OCI-LY7 (cell line): ENCODE measurements around the gene CABP4. TPM values are rescaled to one million over a fixed set of nuclear protein-coding genes. Genes with fewer than 3 reads are reported as not detected.

Experiments used
- BruUV-seq: library from RNA; stranded (reverse); fragments of 400-500 nt; replicated peaks from 2 replicates; lab custom pipeline; 2021; lab: Mats Ljungman, UMichigan
- CTCF ChIA-PET: fragments of 300-600 bp; sonication (Branson Sonifier 250); formaldehyde crosslinking; loops from one replicate; lab custom pipeline; 2022; ENCODE audit warnings: antibody characterized with exemption; ENCODE audit not compliant: unreplicated experiment; lab: Charles Lee
- POLR2A ChIA-PET: fragments of 300-600 bp; sonication (Branson Sonifier 250); formaldehyde crosslinking; loops from one replicate; lab custom pipeline; 2022; ENCODE audit warnings: antibody characterized with exemption; lab: Charles Lee
- DNase-seq: peaks from one replicate; pipeline ENCODE4 v3.0.0-alpha.2; 2015; ENCODE audit warnings: low spot score
- H2AFZ ChIP-seq: fragments of 200-600 bp; sonication (generic), shearing (Covaris generic); 2 replicates; pipeline ENCODE4 v1.6.1; 2014; ENCODE audit warnings: mild to moderate bottlenecking, antibody characterized with exemption, low read length, moderate library complexity
- H3K27ac ChIP-seq: fragments of 200-600 bp; sonication (generic); 2 replicates; pipeline ENCODE4 v1.5.1; 2014; ENCODE audit warnings: mixed run types, low read depth, mild to moderate bottlenecking, moderate library complexity, low read length, inconsistent platforms; ENCODE audit not compliant: poor library complexity, severe bottlenecking
- H3K36me3 ChIP-seq: fragments of 200-600 bp; sonication (generic); 2 replicates; pipeline ENCODE4 v1.6.1; 2014; ENCODE audit warnings: mild to moderate bottlenecking, antibody characterized with exemption, low read length, moderate library complexity, mixed read lengths; ENCODE audit not compliant: insufficient read depth
- H3K4me1 ChIP-seq: fragments of 200-600 bp; sonication (generic); 2 replicates; pipeline ENCODE4 v1.5.1; 2014; ENCODE audit warnings: mild to moderate bottlenecking, low read length; ENCODE audit not compliant: insufficient read depth, poor library complexity, severe bottlenecking
- H3K4me2 ChIP-seq: fragments of 200-600 bp; sonication (generic); 2 replicates; pipeline ENCODE4 v1.6.1; 2014; ENCODE audit warnings: mild to moderate bottlenecking, low read length
- H3K4me3 ChIP-seq: fragments of 200-600 bp; sonication (generic); 2 replicates; pipeline ENCODE4 v1.5.1; 2014; ENCODE audit warnings: mild to moderate bottlenecking, low read depth, low read length; ENCODE audit not compliant: poor library complexity, severe bottlenecking
- H3K79me2 ChIP-seq: fragments of 200-600 bp; sonication (generic); 2 replicates; pipeline ENCODE4 v1.6.1; 2016; ENCODE audit warnings: low read depth, mild to moderate bottlenecking, low read length, moderate library complexity, mixed read lengths; ENCODE audit not compliant: insufficient read depth
- H3K9me2 ChIP-seq: fragments of 200-600 bp; sonication (generic); 2 replicates; pipeline ENCODE4 v1.6.1; 2016; ENCODE audit warnings: mild to moderate bottlenecking, low read length, mixed read lengths; ENCODE audit not compliant: insufficient read depth
- H3K9me3 ChIP-seq: fragments of 200-600 bp; sonication (generic); 2 replicates; pipeline ENCODE4 v1.6.1; 2014; ENCODE audit warnings: mild to moderate bottlenecking, mixed run types, low read length, mixed read lengths
- H4K20me1 ChIP-seq: fragments of 200-600 bp; sonication (generic); 2 replicates; pipeline ENCODE4 v1.6.1; 2014; ENCODE audit warnings: mild to moderate bottlenecking, antibody characterized with exemption, low read length, moderate library complexity, mixed read lengths; ENCODE audit not compliant: insufficient read depth
- EZH2phosphoT487 ChIP-seq: fragments of 200-600 bp; sonication (generic); IDR thresholded peaks from 2 replicates; pipeline ENCODE4 v1.6.1; 2018; ENCODE audit warnings: low read depth, borderline replicate concordance, mild to moderate bottlenecking, mixed run types, antibody characterized with exemption, low read length, moderate library complexity, mixed read lengths
- intact Hi-C: fragments of 100-400 bp; cut with micrococcal nuclease; formaldehyde crosslinking; loops from one replicate; pipeline ENCODE4 v1.10.0; 2022; ENCODE audit not compliant: unreplicated experiment
- total RNA-seq, 2 experiments: library from RNA; depleted of rRNA in 1 of 2; stranded (reverse); fragments of >200 nt in 1 of 2; shearing (Covaris generic) in 1 of 2; gene quantifications; 2 replicates each; pipeline ENCODE4 v1.2.3, GENCODE V29; 2014 to 2022
- TF ChIP-seq, protein P1 (sequence below): fragments of 200-600 bp; sonication (generic); conservative IDR thresholded peaks from 2 replicates; pipeline ENCODE4 v1.5.1; 2014; ENCODE audit warnings: mild to moderate bottlenecking, antibody characterized with exemption, low read length, moderate library complexity, mixed read lengths

Gene CABP4
- total RNA-seq, 2 experiments from 2014 or later: 3.0 to 11.5 TPM

DNA sequence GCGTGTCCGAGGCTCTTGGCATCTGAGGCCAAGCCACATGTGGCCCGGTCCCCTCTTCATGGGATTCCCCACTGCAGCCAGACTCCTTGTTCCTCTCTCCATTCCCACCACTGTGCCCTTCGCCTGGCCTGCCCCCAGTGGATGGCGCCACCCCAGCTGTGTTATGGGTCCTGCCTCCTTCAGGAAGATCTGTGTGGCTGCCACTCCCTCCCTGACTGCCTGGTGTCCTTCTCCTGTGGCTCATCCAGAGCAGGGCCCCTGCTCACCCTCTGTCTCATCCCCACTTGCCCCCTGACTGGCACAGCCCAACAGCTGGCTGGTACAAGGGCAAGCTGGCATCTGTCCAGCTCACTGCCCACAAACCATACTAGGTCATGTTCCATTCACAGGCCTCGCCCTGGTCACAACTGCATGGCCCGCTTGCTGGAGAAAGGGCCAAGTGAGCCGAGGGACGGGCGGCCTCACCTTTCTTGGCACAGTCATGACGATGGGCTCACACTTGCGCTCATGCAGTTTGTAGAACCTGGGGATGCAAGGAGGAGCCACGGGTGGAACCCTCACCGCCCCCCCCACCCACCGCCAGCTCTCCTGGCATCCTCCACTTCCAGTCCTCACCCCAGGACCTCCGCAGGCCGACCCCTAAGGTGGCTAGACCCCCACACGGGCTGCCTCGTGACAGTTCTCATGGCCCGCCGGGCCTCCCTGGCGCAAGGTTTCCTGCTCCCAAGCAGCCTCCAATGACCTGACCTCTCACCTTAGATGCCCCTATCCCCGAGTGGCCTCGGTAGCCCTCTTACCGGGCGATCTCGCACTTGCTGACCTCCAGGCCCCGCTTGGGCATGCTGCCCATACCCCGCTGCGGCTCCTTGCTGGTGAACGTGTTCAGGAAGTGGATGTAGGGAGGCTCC is 15.6 kb upstream of the CABP4 start:
- Histone ChIP-seq H4K20me1 (peaks cover 12% of the 10 kb centered on the region), H3K9me3 (no peaks in the 10 kb centered on the region), H3K4me3 (peak overlapping the region; percentile 81), H2AFZ (no peak overlapping the region), H3K36me3 (peaks cover 35% of the 10 kb centered on the region), H3K27ac (peak overlapping the region; percentile 94), H3K9me2 (no peaks in the 10 kb centered on the region), H3K79me2 (peaks cover 29% of the 10 kb centered on the region), H3K4me1 (peaks cover 80% of the 10 kb centered on the region), H3K4me2 (peak overlapping the region; percentile 97)
- ChIA-PET CTCF (interaction anchor here (0.5 to 1.8 kb wide), 5 partner anchors 17 to 45 kb away, joined by 3 to 7 read pairs (median 3); partner anchors contain the start of gene PPP1CA), POLR2A (interaction anchor here (0.6 to 3.6 kb wide), 7 partner anchors 10 to 197 kb away, joined by 3 to 20 read pairs (median 4); partner anchors contain the start of genes PPP1CA and TMEM134)
- no peak for TF ChIP-seq EZH2phosphoT487
- TF ChIP-seq, protein P1, sequence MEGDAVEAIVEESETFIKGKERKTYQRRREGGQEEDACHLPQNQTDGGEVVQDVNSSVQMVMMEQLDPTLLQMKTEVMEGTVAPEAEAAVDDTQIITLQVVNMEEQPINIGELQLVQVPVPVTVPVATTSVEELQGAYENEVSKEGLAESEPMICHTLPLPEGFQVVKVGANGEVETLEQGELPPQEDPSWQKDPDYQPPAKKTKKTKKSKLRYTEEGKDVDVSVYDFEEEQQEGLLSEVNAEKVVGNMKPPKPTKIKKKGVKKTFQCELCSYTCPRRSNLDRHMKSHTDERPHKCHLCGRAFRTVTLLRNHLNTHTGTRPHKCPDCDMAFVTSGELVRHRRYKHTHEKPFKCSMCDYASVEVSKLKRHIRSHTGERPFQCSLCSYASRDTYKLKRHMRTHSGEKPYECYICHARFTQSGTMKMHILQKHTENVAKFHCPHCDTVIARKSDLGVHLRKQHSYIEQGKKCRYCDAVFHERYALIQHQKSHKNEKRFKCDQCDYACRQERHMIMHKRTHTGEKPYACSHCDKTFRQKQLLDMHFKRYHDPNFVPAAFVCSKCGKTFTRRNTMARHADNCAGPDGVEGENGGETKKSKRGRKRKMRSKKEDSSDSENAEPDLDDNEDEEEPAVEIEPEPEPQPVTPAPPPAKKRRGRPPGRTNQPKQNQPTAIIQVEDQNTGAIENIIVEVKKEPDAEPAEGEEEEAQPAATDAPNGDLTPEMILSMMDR: peak; percentile 72
- BruUV-seq: no TSS peak
- no peak for DNase-seq
- intact Hi-C loops: no loop called here

DNA sequence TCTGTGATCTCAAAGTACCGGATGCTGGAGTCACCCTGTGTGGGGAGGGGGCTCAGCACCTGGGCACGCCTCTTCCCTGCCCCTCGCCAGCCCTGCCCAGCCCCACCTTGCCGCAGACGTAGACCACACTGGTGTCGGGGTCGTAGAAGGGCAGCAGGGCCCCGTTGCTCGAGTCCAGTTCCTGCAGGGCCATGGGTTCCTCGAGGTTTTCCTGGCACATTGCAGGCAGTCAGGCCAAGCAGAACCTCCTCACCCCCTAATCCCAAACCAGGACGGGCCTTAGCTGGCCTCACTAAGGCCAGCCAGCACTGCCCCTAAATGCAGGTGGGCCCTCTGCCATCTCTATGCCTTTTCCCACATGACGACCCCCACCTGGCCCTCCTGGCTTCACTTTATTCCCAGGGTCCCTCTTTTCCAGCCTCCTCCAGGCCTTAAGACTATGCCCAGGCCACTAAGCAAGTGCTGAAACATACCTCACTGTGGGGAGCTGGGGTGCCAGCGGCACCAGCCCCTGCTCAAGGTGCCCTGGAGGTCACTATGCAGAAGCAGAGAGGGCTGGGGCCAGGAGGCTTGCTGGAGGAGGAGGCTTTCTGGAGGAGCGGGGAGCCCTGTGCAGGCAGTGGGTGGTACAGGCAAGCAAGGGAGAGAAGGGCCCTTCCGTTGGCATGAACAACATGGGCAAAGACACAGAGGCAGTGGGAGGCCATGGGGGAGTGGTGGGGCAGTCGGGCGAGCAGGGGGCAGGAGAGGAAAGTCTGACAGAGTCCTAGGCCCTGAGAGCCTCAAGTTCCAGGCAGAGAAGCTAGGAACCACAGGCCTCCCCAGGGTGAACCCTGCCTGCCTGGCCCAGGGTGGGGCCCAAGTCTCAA is 14.7 kb upstream of the CABP4 start:
- DNase-seq: peak; percentile 27
- Histone ChIP-seq H3K4me2 (peak overlapping the region; percentile 97), H3K4me1 (peaks cover 80% of the 10 kb centered on the region), H3K9me3 (no peaks in the 10 kb centered on the region), H3K4me3 (peak overlapping the region; percentile 81), H3K9me2 (no peaks in the 10 kb centered on the region), H2AFZ (no peak overlapping the region), H3K79me2 (peaks cover 23% of the 10 kb centered on the region), H4K20me1 (peaks cover 6% of the 10 kb centered on the region), H3K36me3 (peaks cover 27% of the 10 kb centered on the region), H3K27ac (peak overlapping the region; percentile 94)
- TF ChIP-seq, protein P1: no peak
- no peak for TF ChIP-seq EZH2phosphoT487
- ChIA-PET POLR2A (interaction anchor here (0.7 to 0.8 kb wide), 3 partner anchors 20 to 39 kb away, joined by 3 read pairs; partner anchors contain the start of gene PPP1CA), CTCF (interaction anchor here (1.2 kb wide), 1 partner anchor 44 kb away, joined by 3 read pairs; no protein-coding TSS in a partner anchor)
- BruUV-seq: no TSS peak
- intact Hi-C loops: no loop called here
